ENCODE measurements around the gene FYB1.

The FYB1 gene

DNA sequence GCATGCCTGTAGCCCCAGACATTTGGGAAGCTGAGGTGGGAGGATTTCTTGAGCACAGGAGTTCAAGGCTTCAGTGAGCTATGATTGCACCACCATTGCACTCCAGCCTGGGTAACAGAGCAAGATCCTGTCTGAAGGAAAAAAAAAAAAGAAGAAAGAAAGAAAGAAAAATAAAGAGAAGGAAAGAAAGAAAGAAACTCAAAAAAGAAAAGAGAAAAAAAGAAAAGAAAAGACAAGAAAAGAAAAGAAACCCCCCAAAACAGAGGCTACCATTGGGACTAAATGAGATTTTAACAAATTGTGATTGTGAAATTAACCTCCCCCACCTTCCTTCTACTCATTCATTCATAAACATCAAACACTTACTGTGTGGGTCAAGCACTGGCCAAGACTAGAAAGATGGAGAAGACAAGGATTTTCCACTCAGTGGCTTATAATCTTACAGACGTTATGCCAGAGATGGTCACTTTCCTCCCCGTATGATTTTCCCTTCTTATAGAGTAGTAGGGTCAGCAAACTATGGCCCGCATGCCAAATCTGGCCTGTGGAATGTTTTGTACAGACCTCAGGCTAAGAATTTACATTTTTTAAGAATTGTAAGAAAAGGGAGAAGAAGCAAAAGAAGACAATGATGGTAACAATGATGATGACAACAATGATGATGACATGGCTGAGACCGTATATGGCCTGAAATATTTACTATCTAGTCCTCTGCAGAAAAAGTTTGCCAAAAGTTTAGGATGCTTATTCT lies 1.1 kb upstream of the FYB1 start:
- peaks cover 0 to 22% (median 0%) of the 10 kb centered on the region in 11 experiments; a peak in 4 of 22 replicates for H4K20me1 ChIP-seq
- peaks cover 0 to 87% (median 19%) of the 10 kb centered on the region in 10 experiments; a peak in 14 of 20 replicates for H3K4me1 ChIP-seq
- TF ChIP-seq Cebpa-rat (IDR thresholded peaks at IDR 0.05) = no peak
- peak overlapping the region in 6 of 11 experiments; percentile 67 to 98 (median 90); a peak in 11 of 22 replicates for H3K4me2 ChIP-seq
- H3K9ac ChIP-seq = peak overlapping the region in 3 of 11 experiments; percentile 61 to 65 (median 63); a peak in 4 of 22 replicates
- H3K27me3 ChIP-seq = no peaks in the 10 kb centered on the region
- H3K9me3 ChIP-seq (replicated peaks in 1 of 11) = peaks cover 0 to 6% (median 0%) of the 10 kb centered on the region in 11 experiments; a peak in 2 of 22 replicates
- peak overlapping the region in 6 of 11 experiments; percentile 56 to 91 (median 86); a peak in 12 of 22 replicates for H3K27ac ChIP-seq
- peaks cover 0 to 14% (median 0%) of the 10 kb centered on the region in 11 experiments; a peak in 2 of 22 replicates for H3K36me3 ChIP-seq
- H3K4me3 ChIP-seq = no peak overlapping the region; a peak in 1 of 20 replicates

DNA sequence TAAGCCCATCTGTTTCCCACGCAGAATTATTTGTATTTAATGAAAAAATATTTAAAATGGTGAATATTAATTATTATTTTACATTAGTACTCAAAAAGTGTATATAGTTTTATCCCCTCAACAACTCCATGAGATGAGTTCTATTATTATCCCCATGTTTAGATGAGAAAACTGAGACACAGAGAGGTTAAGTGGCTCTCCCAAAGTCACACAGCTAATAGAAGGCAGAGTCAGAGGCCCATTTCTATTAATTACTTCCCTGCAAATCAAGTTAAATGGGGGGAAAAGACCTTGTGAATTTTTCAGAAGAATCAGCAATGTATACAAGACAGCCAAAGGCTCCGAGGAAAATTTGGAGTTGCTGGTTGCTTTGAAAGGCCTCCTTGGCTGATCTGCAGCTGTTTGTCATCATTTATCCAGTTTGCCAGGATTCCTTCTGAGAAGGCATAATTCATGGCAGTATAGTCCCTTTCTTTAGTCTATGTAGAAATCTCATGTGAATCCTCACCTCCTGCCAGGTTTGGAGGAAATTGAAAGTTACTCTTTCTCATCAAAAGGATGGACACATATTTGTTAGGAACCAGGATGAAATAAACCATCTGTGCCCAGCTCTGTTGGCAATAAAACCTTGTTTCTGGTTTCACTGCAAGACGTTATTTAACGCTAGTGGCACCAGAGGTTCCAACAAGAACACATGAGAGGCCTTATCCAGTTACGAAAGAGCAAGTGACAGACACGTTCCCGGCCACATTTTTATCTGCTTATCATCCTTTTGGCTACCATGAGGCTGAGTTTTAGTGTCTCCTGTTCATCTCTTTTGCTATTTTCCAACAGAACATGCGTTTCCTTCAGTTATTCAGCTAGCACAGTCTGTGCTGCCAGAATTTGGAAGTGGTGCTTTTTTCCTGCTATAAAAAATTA lies 621 bp downstream of the FYB1 start:
- Histone ChIP-seq H4K20me1 (peaks cover 0 to 40% (median 0%) of the 10 kb centered on the region in 11 experiments; a peak in 4 of 22 replicates), H3K4me1 (peaks cover 0 to 85% (median 19%) of the 10 kb centered on the region in 10 experiments; a peak in 14 of 20 replicates), H3K27ac (peak overlapping the region in 7 of 11 experiments; percentile 22 to 91 (median 74); a peak in 12 of 22 replicates), H3K4me2 (peak overlapping the region in 7 of 11 experiments; percentile 42 to 98 (median 87); a peak in 14 of 22 replicates), H3K9ac (peak overlapping the region in 5 of 11 experiments; percentile 47 to 81 (median 80); a peak in 9 of 22 replicates), H3K36me3 (peaks cover 0 to 21% (median 0%) of the 10 kb centered on the region in 11 experiments; a peak in 2 of 22 replicates), H3K27me3 (no peaks in the 10 kb centered on the region), H3K9me3 (replicated peaks in 1 of 11) (peaks cover 0 to 6% (median 0%) of the 10 kb centered on the region in 11 experiments; a peak in 2 of 22 replicates), H3K4me3 (peak overlapping the region in 4 of 10 experiments; percentile 46 to 64 (median 58); a peak in 8 of 20 replicates)
- no peak for TF ChIP-seq Cebpa-rat (IDR thresholded peaks at IDR 0.05)

DNA sequence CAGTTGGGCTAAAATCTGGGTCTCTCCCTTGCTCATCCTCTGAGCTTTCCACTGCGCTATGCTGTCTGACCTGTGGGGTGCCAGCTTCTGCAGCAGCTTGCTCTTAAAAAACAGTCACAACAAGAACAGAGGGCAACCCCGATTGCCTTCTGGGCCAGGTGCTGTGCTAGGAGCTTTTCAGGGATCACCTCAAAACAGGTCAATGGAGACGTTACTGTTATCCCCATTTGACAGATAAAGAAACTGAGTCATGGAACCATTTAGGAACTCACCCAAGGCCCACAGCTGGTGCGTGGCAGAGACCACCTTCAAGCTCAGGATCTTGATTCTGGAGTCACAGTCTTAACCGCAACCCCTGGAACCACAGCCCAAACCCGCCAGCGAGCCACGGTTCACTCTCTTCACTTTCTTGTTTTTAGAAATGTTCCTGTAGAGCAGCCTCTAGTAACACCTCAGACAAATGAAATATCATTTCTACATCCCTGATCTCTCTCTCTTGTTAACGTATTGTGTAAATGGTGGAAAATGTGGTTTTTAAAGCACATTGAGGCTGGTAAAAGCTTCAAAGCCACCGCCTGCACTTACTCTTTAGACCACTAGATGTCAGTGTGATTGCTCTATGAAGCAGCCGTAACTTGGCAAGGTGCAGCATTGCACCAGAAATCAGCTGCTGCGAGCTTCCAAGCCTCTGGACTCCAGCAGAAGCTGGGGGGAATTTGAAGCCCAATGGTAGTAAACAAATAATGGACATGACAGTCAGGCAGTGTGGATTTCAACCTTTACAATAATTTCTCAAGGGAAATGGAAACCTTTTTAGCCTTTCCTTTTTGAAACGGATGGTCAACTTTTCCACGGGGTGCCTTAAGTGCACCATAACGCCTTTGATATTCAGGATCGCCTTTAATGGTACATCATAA lies 1.7 kb downstream of the FYB1 start:
- Histone ChIP-seq H3K4me3 (peak overlapping the region in 3 of 10 experiments; percentile 53 to 64 (median 63); a peak in 6 of 20 replicates), H3K27ac (peak overlapping the region in 3 of 11 experiments; percentile 61 to 91 (median 87); a peak in 5 of 22 replicates), H3K4me1 (peaks cover 0 to 85% (median 19%) of the 10 kb centered on the region in 10 experiments; a peak in 14 of 20 replicates), H3K4me2 (peak overlapping the region in 4 of 11 experiments; percentile 87 to 98 (median 94); a peak in 7 of 22 replicates), H3K36me3 (peaks cover 0 to 32% (median 0%) of the 10 kb centered on the region in 11 experiments; a peak in 4 of 22 replicates), H4K20me1 (peaks cover 0 to 51% (median 0%) of the 10 kb centered on the region in 11 experiments; a peak in 4 of 22 replicates), H3K27me3 (no peaks in the 10 kb centered on the region), H3K9me3 (replicated peaks in 1 of 11) (peaks cover 0 to 7% (median 0%) of the 10 kb centered on the region in 11 experiments; a peak in 2 of 22 replicates), H3K9ac (peak overlapping the region in 3 of 11 experiments; percentile 80 to 81 (median 80); a peak in 6 of 22 replicates)
- TF ChIP-seq Cebpa-rat (IDR thresholded peaks at IDR 0.05) = no peak

GRCh38 chr5:39216631-39217030 lies 2.7 kb downstream of the FYB1 start:
- peaks cover 0 to 42% (median 0%) of the 10 kb centered on the region in 11 experiments; a peak in 4 of 22 replicates for H3K36me3 ChIP-seq
- H4K20me1 ChIP-seq = peaks cover 0 to 61% (median 0%) of the 10 kb centered on the region in 11 experiments; a peak in 5 of 22 replicates
- no peak overlapping the region for H3K27ac ChIP-seq
- H3K27me3 ChIP-seq = no peaks in the 10 kb centered on the region
- H3K4me2 ChIP-seq = peak overlapping the region in 3 of 11 experiments; percentile 94 to 98 (median 94); a peak in 6 of 22 replicates
- H3K9me3 ChIP-seq (replicated peaks in 1 of 11) = peaks cover 0 to 17% (median 0%) of the 10 kb centered on the region in 11 experiments; a peak in 4 of 22 replicates
- peak overlapping the region in 3 of 11 experiments; percentile 80 to 81 (median 80); a peak in 4 of 22 replicates for H3K9ac ChIP-seq
- TF ChIP-seq Cebpa-rat (IDR thresholded peaks at IDR 0.05) = no peak
- H3K4me3 ChIP-seq = peak overlapping the region in 3 of 10 experiments; percentile 53 to 64 (median 63); a peak in 6 of 20 replicates
- peaks cover 0 to 85% (median 19%) of the 10 kb centered on the region in 10 experiments; a peak in 14 of 20 replicates for H3K4me1 ChIP-seq

DNA sequence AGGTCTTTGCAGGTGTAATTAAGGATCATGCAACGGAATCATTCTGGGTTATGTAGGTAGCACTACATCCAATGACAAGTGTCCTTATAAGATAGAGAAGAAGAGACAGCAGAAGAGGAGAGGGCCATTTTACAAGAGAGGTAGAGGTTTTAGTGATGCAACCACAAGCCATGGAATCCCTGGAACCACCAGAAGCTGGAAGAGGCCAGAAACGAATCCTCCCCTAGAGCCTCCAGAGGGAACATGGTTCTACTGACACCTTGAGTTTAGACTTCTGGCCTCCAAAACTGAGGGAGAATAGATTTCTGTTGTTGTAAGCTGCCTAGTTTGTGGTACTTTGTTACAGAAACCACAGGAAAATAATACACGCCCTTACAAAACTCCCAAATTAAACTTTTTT lies 3.5 kb downstream of the FYB1 start:
- H3K9ac ChIP-seq = 0 out of 22 replicates have a peak overlapping the region, but pooled peaks of 2 of the 11 experiments have one; percentile 3 to 30
- H3K9me3 ChIP-seq (replicated peaks in 1 of 11) = peaks cover 0 to 23% (median 0%) of the 10 kb centered on the region in 11 experiments; a peak in 5 of 22 replicates
- no peaks in the 10 kb centered on the region for H3K27me3 ChIP-seq
- no peak overlapping the region for H3K27ac ChIP-seq
- peaks cover 0 to 68% (median 0%) of the 10 kb centered on the region in 11 experiments; a peak in 5 of 22 replicates for H4K20me1 ChIP-seq
- peaks cover 0 to 50% (median 0%) of the 10 kb centered on the region in 11 experiments; a peak in 4 of 22 replicates for H3K36me3 ChIP-seq
- H3K4me3 ChIP-seq = peak overlapping the region in 1 of 10 experiments; percentile 63; a peak in 3 of 20 replicates
- peaks cover 0 to 84% (median 19%) of the 10 kb centered on the region in 10 experiments; a peak in 14 of 20 replicates for H3K4me1 ChIP-seq
- no peak for TF ChIP-seq Cebpa-rat (IDR thresholded peaks at IDR 0.05)
- H3K4me2 ChIP-seq = peak overlapping the region in 3 of 11 experiments; percentile 25 to 98 (median 94); a peak in 6 of 22 replicates

DNA sequence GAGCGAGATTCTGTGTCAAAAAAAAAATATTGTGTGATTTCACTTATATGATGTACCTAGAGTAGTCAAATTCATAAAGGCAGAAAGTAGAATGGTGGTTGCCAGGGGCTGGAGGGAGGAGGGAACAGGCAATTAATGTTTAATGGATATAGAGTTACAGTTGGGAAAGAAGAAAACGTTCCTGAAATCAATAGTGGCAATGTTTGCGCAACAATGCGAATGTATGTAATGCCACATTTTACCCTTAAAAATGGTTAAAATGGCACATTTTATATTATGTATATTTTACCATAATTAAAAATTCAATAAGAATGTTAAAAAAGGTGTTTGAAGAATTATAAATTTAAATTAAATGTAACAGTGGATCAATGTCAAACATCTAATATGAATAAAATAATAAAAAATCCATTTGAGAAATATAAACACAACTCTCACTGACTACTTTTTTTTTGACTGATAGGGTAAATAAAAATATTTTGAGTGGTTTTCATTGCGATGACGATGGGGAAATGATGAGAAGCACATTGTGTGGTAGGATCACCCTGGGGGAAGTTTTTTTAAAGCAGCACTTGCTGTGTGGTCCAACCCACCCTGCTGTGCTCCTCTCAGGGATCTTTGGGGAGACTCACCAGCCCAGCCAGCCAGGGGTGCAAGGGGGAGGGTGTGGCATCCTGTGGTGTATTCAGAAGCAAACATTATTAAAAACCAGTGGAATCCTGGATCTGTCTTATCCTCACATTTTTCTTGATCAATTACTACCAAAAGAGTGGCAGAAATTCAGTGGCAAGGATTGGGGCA lies 4.3 kb downstream of the FYB1 start:
- Histone ChIP-seq H3K27ac (no peak overlapping the region), H3K9ac (0 out of 22 replicates have a peak overlapping the region, but pooled peaks of 1 of the 11 experiments have one; percentile 3), H3K27me3 (no peaks in the 10 kb centered on the region), H4K20me1 (peaks cover 0 to 76% (median 0%) of the 10 kb centered on the region in 11 experiments; a peak in 6 of 22 replicates), H3K4me3 (no peak overlapping the region), H3K9me3 (replicated peaks in 1 of 11) (peaks cover 0 to 25% (median 5%) of the 10 kb centered on the region in 11 experiments; a peak in 8 of 22 replicates), H3K4me1 (peaks cover 0 to 82% (median 19%) of the 10 kb centered on the region in 10 experiments; a peak in 15 of 20 replicates), H3K4me2 (peak overlapping the region in 3 of 11 experiments; percentile 25 to 98 (median 94); a peak in 6 of 22 replicates), H3K36me3 (peaks cover 0 to 57% (median 0%) of the 10 kb centered on the region in 11 experiments; a peak in 5 of 22 replicates)
- no peak for TF ChIP-seq Cebpa-rat (IDR thresholded peaks at IDR 0.05)

Measured in BLaER1 treated with 17β-estradiol and CSF1 and Interleukin-3, amounts not matched to agents 10 nM and 100 nM (cell line).